Skeletal muscle cell (primary cell): ENCODE measurements around the gene UNC13A.

ENCODE experiments used
- DNase-seq: peaks from one replicate; pipeline ENCODE4 v3.0.0-alpha.2; 2010; ENCODE audit warnings: low read depth
- H3K4me3 ChIP-seq: 2 replicates; pipeline ENCODE4 v1.5.1; 2011; ENCODE audit warnings: low read depth, mild to moderate bottlenecking, control low read depth, low read length, moderate library complexity

Gene UNC13A

GRCh38 chr19:17677002-17677401 is 11.2 kb downstream of the UNC13A start:
- H3K4me3 ChIP-seq: no peak overlapping the region
- no peak for DNase-seq

DNA sequence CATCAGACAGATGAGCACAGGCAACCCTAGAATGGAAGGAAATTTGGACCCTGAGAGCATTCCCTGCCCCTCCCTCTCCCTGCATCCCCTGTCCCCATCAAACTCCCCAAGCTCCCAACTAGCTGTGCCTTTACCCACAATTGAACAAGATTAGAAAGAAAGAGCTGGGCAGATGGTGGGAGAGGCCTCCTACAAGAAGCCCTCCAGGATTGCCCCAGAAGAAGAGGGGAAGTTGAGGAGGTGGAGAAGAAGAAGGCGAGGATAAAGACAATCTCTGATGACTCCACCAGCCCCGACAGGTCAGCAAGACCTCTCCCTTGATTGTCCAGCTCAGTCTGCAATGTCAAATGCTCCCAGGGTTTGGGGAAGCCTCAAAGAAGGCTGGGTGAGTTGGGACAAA is 11.9 kb downstream of the UNC13A start:
- DNase-seq: no peak
- H3K4me3 ChIP-seq: no peak overlapping the region

DNA sequence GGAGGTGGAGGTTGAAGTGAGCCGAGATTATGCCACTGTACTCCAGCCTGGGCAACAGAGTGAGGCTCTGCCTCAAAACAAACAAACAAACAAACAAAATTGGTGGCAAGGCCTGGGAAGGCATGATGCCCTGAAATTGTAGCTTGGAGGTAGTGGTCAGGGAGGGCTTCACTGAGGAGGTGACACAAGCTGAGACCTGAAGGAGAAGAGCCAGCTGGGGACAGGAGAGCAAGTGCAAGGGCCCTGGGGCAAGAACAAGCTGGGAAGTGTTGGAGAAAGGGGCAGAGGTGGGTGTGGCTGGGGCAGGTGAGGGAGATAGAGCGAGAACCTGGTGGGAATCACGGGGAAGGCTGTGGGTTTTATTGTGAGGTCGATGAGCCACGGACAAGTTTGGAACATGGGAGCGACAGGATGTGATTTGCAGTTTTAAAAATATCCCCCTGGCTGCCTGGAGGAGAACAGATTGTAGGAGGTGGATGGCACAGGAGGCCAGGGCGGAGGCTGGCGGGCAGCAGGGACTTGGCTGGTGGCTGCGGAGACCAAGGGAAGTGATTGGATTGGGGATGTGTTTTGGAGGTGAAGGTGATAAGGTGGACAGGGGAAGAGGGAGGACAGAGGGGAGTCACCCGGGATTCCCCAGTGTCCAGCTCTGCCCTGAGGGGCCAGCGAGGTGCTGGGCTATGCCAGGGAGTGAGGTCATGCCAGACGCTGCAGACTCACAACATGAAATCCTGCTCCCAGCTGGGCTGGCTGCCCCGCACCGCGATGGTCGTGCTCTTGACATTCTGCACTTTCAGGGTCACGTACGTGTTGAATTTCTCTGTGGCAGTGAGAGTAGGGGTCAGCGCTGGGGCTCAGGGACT is 14.0 kb downstream of the UNC13A start:
- H3K4me3 ChIP-seq: no peak overlapping the region
- no peak for DNase-seq

DNA sequence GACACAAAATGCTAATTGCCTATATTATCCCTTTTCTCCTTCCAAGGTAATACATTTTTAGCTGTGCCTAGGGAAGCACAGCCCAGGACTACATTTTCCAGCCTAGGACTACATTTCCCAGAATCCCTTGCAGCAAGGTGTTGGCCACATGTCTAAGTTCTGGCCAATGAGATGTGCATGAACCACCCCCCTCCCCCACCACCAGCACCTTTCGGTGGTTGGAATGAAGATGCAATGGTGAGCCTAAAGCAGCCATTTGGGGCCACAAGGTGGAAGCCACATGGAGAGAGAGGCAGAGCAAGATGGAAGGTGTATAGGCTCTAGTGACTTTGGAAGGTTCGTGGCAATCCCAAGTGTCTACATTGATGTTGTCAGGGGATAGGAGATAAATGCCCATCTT is 16.2 kb downstream of the UNC13A start:
- no peak overlapping the region for H3K4me3 ChIP-seq
- no peak for DNase-seq

DNA sequence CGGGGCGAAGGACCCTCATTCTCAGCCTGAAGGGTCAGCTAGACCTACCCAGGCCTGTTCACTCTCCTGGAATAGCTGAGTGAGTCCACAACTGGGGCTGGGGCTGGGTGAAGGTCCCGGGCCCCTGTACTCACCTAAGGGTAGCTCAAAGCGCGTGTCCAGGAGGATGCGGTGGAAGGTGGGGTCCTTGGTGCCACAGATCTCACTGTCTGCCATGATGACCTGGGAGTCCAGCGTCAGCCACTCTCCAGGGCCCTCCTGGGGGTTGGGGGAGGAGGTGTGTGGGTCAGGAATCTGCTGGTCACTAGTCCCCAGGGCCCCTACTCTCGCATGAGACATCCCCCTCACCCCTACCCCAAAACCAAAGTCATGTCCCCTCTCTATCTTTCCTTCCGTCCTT is 18.7 kb downstream of the UNC13A start:
- DNase-seq: no peak
- H3K4me3 ChIP-seq: no peak overlapping the region

DNA sequence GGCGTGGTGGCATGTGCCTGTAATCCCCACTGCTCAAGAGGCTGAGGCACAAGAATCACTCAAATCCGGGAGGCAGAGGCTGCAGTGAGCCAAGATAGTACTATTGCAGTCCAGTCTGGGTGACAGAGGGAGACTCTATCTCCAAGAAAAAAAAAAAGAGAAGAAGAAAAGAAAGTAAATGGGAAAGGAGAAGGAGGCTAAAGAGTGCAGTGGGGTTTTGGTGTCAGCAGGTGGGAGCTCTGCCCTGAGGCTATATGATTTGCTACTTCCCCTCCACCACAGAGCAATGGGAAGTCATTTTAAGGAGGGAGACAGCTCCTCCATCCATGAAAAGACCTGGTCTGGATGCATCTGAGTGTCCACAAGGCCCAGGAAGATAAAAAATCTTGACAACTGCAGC is 23.1 kb downstream of the UNC13A start:
- DNase-seq: no peak
- H3K4me3 ChIP-seq: no peak overlapping the region

GRCh38 chr19:17659996-17660395 is 28.2 kb downstream of the UNC13A start:
- H3K4me3 ChIP-seq: no peak overlapping the region
- no peak for DNase-seq

DNA sequence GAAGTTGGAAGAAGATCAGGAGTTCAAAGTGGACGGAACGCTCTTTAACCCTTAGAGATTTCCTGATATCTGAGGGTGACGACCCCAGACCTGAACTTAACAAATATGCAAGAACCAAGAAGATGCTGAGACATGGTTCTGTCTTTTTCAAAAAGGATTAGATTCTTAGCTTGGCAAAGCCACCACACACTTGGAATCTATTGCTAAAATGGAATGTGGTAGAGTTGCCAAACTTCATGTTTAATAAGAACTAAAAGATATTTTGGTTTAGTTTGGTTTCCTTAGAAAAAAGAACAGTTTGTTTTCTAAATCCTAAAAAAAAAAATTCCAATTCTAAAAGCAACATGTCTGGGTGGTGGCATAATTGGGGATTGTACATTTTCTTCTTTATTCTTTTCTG is 29.5 kb downstream of the UNC13A start:
- no peak overlapping the region for H3K4me3 ChIP-seq
- DNase-seq: no peak

GRCh38 chr19:17658240-17658639 is 29.9 kb downstream of the UNC13A start:
- no peak overlapping the region for H3K4me3 ChIP-seq
- no peak for DNase-seq

DNA sequence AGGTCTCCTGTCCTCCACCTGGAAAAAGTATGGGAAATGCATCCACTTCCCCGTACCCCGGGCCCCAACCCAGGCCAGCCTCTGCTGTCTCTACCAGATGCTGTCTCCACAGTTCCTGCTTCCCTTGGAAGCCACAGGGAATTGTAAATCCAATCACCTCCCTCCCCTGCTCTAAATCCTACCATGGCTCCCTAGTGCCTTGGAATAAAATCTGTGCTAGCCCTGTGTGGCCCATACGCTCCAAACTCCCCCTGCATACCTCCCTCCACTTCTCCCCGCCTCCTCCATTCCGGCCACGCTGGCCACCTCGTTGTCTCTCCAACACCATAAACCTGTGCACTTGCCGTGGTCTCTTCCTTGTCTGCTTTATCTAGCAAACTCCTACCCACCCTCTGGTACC is 31.2 kb downstream of the UNC13A start:
- no peak for DNase-seq
- no peak overlapping the region for H3K4me3 ChIP-seq

DNA sequence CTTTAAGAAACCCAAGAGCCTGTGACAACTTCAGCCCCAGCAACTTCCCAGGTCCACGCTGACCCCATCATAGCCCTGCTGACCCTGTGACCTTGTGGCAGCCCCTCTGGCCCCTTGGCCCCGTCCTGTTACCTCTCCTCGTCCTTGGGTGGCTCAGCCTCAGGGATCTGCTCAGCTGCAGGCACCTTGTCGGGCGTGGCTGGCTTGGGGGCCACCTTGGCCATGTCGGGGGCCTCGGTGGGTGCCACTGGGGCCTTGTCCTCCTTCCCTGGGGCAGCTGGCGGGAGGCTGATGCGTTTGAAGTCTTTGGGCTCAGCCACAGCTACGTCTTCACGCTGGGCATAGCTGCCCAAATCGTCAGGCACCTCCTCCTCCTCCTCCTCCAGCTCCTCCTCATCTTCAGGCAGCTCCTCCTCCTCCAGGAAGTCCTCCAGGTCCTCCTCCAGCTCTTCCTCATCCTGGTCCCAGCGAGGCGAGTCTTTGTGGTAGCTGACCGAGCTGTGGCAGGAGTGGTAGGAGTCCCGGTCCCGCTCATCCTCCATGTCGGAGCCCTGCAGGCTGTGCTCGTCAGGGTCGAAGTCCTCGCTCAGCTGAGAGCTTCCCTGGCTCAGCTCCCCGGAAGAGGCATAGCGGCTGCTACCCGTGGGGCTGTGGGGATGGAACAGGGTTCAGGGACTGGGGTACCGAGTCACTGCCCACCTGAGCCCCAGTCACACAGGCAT is 32.2 kb downstream of the UNC13A start:
- DNase-seq: no peak

DNA sequence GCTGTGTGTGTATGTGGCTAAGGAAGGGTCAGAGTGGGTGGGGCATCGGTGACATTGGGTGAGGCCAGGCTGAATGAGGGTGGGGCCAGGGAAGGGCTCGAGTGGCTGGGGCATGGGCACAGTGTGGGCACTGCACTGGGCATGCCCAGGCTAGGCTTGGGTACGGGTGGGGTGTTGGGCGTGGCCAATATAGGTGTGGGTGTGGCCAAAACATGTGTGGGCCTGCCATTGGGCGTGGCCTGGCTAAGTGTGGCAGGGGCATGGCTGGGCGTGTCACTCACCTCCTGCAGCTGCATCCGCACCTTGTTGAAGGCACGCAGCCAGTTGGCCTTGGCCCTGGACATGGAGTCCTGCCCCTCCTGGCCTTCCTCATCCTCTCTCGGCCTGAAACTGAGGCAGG is 33.2 kb downstream of the UNC13A start:
- no peak overlapping the region for H3K4me3 ChIP-seq

More for the DNA sequence above, 32.2 kb downstream of the UNC13A start:
- no peak overlapping the region for H3K4me3 ChIP-seq

GRCh38 chr19:17652627-17653026 is 35.5 kb downstream of the UNC13A start:
- H3K4me3 ChIP-seq: no peak overlapping the region
- DNase-seq: no peak

More for the DNA sequence above, 33.2 kb downstream of the UNC13A start:
- no peak for DNase-seq

- no peak overlapping the region for H3K4me3 ChIP-seq
- no peak for DNase-seq
These were observed 39.4 kb downstream of the UNC13A start for GRCh38 chr19:17648786-17649185.

GRCh38 chr19:17648097-17648660 is 40.0 kb downstream of the UNC13A start:
- DNase-seq: no peak
- H3K4me3 ChIP-seq: no peak overlapping the region

GRCh38 chr19:17647071-17648020 is 40.8 kb downstream of the UNC13A start:
- DNase-seq: no peak
- no peak overlapping the region for H3K4me3 ChIP-seq

- no peak for DNase-seq
- no peak overlapping the region for H3K4me3 ChIP-seq
These were observed 41.7 kb downstream of the UNC13A start for GRCh38 chr19:17646441-17646840.

DNA sequence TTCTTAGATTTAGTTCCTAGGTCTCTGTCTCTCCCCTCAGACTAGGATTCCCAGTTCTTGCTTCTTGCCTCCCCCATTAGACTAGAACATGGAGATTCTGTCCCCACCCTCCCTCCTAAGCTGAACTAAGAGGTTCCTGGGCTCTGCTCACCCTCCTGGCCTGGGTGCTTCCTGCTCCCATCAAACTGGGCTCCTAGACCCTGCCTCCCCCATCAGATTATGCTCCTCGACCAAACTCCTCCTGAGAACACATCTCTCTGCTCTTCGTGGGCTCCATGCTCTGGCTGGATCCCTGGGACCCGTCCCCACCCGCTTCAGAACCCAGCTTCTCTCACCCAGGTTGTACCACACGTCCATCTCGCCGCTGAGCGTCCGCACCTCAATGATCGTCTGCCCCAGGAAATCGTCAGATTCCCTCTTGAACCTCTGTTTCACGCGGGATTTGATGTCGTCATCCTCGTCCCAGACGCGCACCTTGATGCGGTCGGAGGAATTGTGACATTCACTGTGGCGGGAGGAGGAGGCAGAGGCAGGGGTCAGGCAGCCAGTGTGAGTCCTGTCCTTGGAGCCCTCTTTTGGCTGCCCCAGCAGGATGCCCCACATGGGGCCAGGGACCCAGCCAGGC is 42.7 kb downstream of the UNC13A start:
- no peak overlapping the region for H3K4me3 ChIP-seq
- DNase-seq: no peak

GRCh38 chr19:17642656-17643055 is 45.5 kb downstream of the UNC13A start:
- H3K4me3 ChIP-seq: no peak overlapping the region
- no peak for DNase-seq
